Mesendoderm (in vitro differentiated cells): ENCODE results near the gene DDX18.

Experiments
- DNase-seq: peaks from one replicate; pipeline ENCODE4 v3.0.0; 2013
- H2AK5ac ChIP-seq: 2 replicates; pipeline ENCODE4 v1.6.1; 2013; ENCODE audit warnings: low read length, inconsistent platforms
- H2BK120ac ChIP-seq: 2 replicates; pipeline ENCODE4 v1.6.1; 2013; ENCODE audit warnings: low read depth, mild to moderate bottlenecking, low read length, moderate library complexity, mixed read lengths
- H2BK15ac ChIP-seq: replicated peaks from 2 replicates; pipeline ENCODE4 v1.6.1; 2013; ENCODE audit warnings: low read depth, mild to moderate bottlenecking, moderate library complexity
- H2BK5ac ChIP-seq: 2 replicates; pipeline ENCODE4 v1.6.1; 2013; ENCODE audit warnings: low read length, inconsistent platforms
- H3K18ac ChIP-seq: 2 replicates; pipeline ENCODE4 v1.6.1; 2013; ENCODE audit warnings: mild to moderate bottlenecking, low read length, mixed read lengths
- H3K23ac ChIP-seq: one replicate; pipeline ENCODE4 v1.6.1; 2013; ENCODE audit warnings: low read length
- H3K27ac ChIP-seq: 2 replicates; pipeline ENCODE4 v1.5.1; 2013; ENCODE audit warnings: low read depth, mild to moderate bottlenecking, inconsistent platforms, low read length, moderate library complexity
- H3K27me3 ChIP-seq: 2 replicates; pipeline ENCODE4 v1.6.1; 2013; ENCODE audit warnings: low read length, control low read depth, mild to moderate bottlenecking, inconsistent platforms; ENCODE audit not compliant: insufficient read depth, poor library complexity
- H3K36me3 ChIP-seq: 2 replicates; pipeline ENCODE4 v1.6.1; 2013; ENCODE audit warnings: low read length, inconsistent platforms; ENCODE audit not compliant: control insufficient read depth, insufficient read depth
- H3K4ac ChIP-seq: one replicate; pipeline ENCODE4 v1.6.1; 2013; ENCODE audit warnings: low read depth, mild to moderate bottlenecking, low read length, moderate library complexity
- H3K4me1 ChIP-seq: 2 replicates; pipeline ENCODE4 v1.6.1; 2013; ENCODE audit warnings: low read depth, low read length, inconsistent platforms; ENCODE audit not compliant: control insufficient read depth
- H3K4me2 ChIP-seq: 2 replicates; pipeline ENCODE4 v1.6.1; 2013; ENCODE audit warnings: low read length
- H3K4me3 ChIP-seq: 2 replicates; pipeline ENCODE4 v1.5.1; 2013; ENCODE audit warnings: mild to moderate bottlenecking, low read length
- H3K56ac ChIP-seq: one replicate; pipeline ENCODE4 v1.6.1; 2013; ENCODE audit warnings: low read length
- H3K79me1 ChIP-seq: 2 replicates; pipeline ENCODE4 v1.6.1; 2013; ENCODE audit warnings: low read length, inconsistent platforms
- H3K79me2 ChIP-seq: 2 replicates; pipeline ENCODE4 v1.6.1; 2013; ENCODE audit warnings: mild to moderate bottlenecking, low read length; ENCODE audit not compliant: control insufficient read depth, insufficient read depth
- H3K9ac ChIP-seq: 2 replicates; pipeline ENCODE4 v1.6.1; 2013; ENCODE audit warnings: low read length, inconsistent platforms
- H4K5ac ChIP-seq: one replicate; pipeline ENCODE4 v1.6.1; 2013; ENCODE audit warnings: low read length
- H4K8ac ChIP-seq: one replicate; pipeline ENCODE4 v1.6.1; 2013; ENCODE audit warnings: low read depth, mild to moderate bottlenecking, control low read depth, low read length, moderate library complexity
- WGBS: extraction: QIAGEN DNeasy Blood & Tissue Kit; methylation state at CpG from one replicate; pipeline ENCODE4 v1.1.7; 2013; ENCODE audit warnings: low lambda C conversion rate, missing lambda C conversion rate; ENCODE audit not compliant: insufficient coverage; ENCODE audit errors: extremely low coverage; 5-methylcytosine and 5-hydroxymethylcytosine counted together

Gene DDX18

GRCh38 chr2:117835990-117836760, 21.7 kb downstream of the DDX18 start:
- Histone ChIP-seq H3K23ac (no peak overlapping the region), H3K4me1 (no peaks in the 10 kb centered on the region), H3K18ac (no peak overlapping the region), H4K8ac (no peak overlapping the region), H3K27ac (no peak overlapping the region), H3K9ac (peak overlapping the region; percentile 72), H3K4ac (no peak overlapping the region), H4K5ac (no peak overlapping the region), H3K4me2 (peak overlapping the region; percentile 73), H2BK5ac (peak overlapping the region; percentile 51), H3K56ac (peak overlapping the region; percentile 80), H3K36me3 (no peaks in the 10 kb centered on the region), H3K79me1 (no peaks in the 10 kb centered on the region), H2BK120ac (no peak overlapping the region), H2BK15ac (no peak overlapping the region), H3K27me3 (no peaks in the 10 kb centered on the region), H3K4me3 (no peak overlapping the region), H2AK5ac (no peak overlapping the region), H3K79me2 (no peaks in the 10 kb centered on the region)
- no CpG with 5 or more reads among the region's 53 CpGs for WGBS
- DNase-seq: peak; percentile 90

GRCh38 chr2:117845304-117845703, 30.8 kb downstream of the DDX18 start:
- H4K8ac ChIP-seq: no peak overlapping the region
- H2BK5ac ChIP-seq: no peak overlapping the region
- WGBS: no CpG with 5 or more reads among the region's 2 CpGs

GRCh38 chr2:117850015-117850414, 35.5 kb downstream of the DDX18 start:
- peak overlapping the region; percentile 52 for H3K27ac ChIP-seq
- no peaks in the 10 kb centered on the region for H3K27me3 ChIP-seq
- peak overlapping the region; percentile 81 for H3K56ac ChIP-seq
- no peak overlapping the region for H2BK15ac ChIP-seq
- no peak overlapping the region for H2AK5ac ChIP-seq
- H2BK5ac ChIP-seq: peak overlapping the region; percentile 71
- no peaks in the 10 kb centered on the region for H3K79me2 ChIP-seq
- no peak overlapping the region for H3K4ac ChIP-seq
- no peak overlapping the region for H3K23ac ChIP-seq
- peak overlapping the region; percentile 88 for H3K18ac ChIP-seq
- peak overlapping the region; percentile 14 for H3K4me2 ChIP-seq
- WGBS: no CpG with 5 or more reads among the region's 7 CpGs
- H3K9ac ChIP-seq: peak overlapping the region; percentile 51
- no peak overlapping the region for H4K8ac ChIP-seq
- H3K36me3 ChIP-seq: no peaks in the 10 kb centered on the region
- no peak overlapping the region for H4K5ac ChIP-seq
- no peak overlapping the region for H3K4me3 ChIP-seq
- no peak overlapping the region for H2BK120ac ChIP-seq
- peak; percentile 89 for DNase-seq
- peaks cover 17% of the 10 kb centered on the region for H3K4me1 ChIP-seq
- no peaks in the 10 kb centered on the region for H3K79me1 ChIP-seq

More at GRCh38 chr2:117845304-117845703, 30.8 kb downstream of the DDX18 start:
- no peak overlapping the region for H3K56ac ChIP-seq
- no peaks in the 10 kb centered on the region for H3K36me3 ChIP-seq
- H2BK15ac ChIP-seq: no peak overlapping the region
- no peaks in the 10 kb centered on the region for H3K27me3 ChIP-seq
- no peak for DNase-seq
- no peak overlapping the region for H3K27ac ChIP-seq
- H3K23ac ChIP-seq: no peak overlapping the region
- H3K4me3 ChIP-seq: no peak overlapping the region
- no peak overlapping the region for H3K4ac ChIP-seq
- H3K79me2 ChIP-seq: no peaks in the 10 kb centered on the region
- H4K5ac ChIP-seq: no peak overlapping the region
- H3K4me2 ChIP-seq: no peak overlapping the region
- peaks cover 5% of the 10 kb centered on the region for H3K4me1 ChIP-seq
- H3K9ac ChIP-seq: no peak overlapping the region
- no peak overlapping the region for H2BK120ac ChIP-seq
- no peak overlapping the region for H2AK5ac ChIP-seq
- H3K79me1 ChIP-seq: no peaks in the 10 kb centered on the region
- H3K18ac ChIP-seq: no peak overlapping the region

- H3K56ac ChIP-seq: no peak overlapping the region
- no peak overlapping the region for H2BK15ac ChIP-seq
- no peak overlapping the region for H3K4ac ChIP-seq
- H3K79me1 ChIP-seq: no peaks in the 10 kb centered on the region
- H3K27me3 ChIP-seq: no peaks in the 10 kb centered on the region
- H3K36me3 ChIP-seq: no peaks in the 10 kb centered on the region
- no peak overlapping the region for H2BK5ac ChIP-seq
- no peak overlapping the region for H3K9ac ChIP-seq
- peak; percentile 93 for DNase-seq
- H3K4me1 ChIP-seq: peaks cover 17% of the 10 kb centered on the region
- no peak overlapping the region for H3K18ac ChIP-seq
- H2BK120ac ChIP-seq: no peak overlapping the region
- H3K79me2 ChIP-seq: no peaks in the 10 kb centered on the region
- no peak overlapping the region for H3K27ac ChIP-seq
- no CpG with 5 or more reads among the region's 4 CpGs for WGBS
- H3K4me3 ChIP-seq: no peak overlapping the region
- no peak overlapping the region for H3K23ac ChIP-seq
- H4K8ac ChIP-seq: no peak overlapping the region
- no peak overlapping the region for H2AK5ac ChIP-seq
- H3K4me2 ChIP-seq: no peak overlapping the region
- H4K5ac ChIP-seq: no peak overlapping the region
Observed at GRCh38 chr2:117850461-117850860, 36.0 kb downstream of the DDX18 start.

- WGBS: no CpG with 5 or more reads among the region's 3 CpGs
Observed at GRCh38 chr2:117851969-117852368, 37.5 kb downstream of the DDX18 start.

More at GRCh38 chr2:117851969-117852368, 37.5 kb downstream of the DDX18 start:
- Histone ChIP-seq H3K27me3 (no peaks in the 10 kb centered on the region), H3K4me2 (no peak overlapping the region), H3K27ac (peak overlapping the region; percentile 84), H2BK15ac (no peak overlapping the region), H2BK5ac (peak overlapping the region; percentile 97), H2BK120ac (peak overlapping the region; percentile 94), H3K79me1 (no peaks in the 10 kb centered on the region), H3K9ac (no peak overlapping the region), H3K4me3 (no peak overlapping the region), H2AK5ac (peak overlapping the region; percentile 20), H3K4ac (no peak overlapping the region), H4K8ac (no peak overlapping the region), H3K4me1 (peaks cover 17% of the 10 kb centered on the region), H3K56ac (peak overlapping the region; percentile 84), H3K79me2 (no peaks in the 10 kb centered on the region), H3K18ac (no peak overlapping the region), H3K23ac (no peak overlapping the region), H4K5ac (peak overlapping the region; percentile 0), H3K36me3 (no peaks in the 10 kb centered on the region)
- peak; percentile 88 for DNase-seq
